Neural cell (in vitro differentiated cells): Measurements from ENCODE around the gene EXO1. TPM values are rescaled to one million over a fixed set of nuclear protein-coding genes. Genes with fewer than 3 reads are reported as not detected.

Experiments used
- H2AFZ ChIP-seq: fragments of 200-600, 300-800 bp; sonication (generic), shearing (Covaris generic); 2 replicates; pipeline ENCODE4 v1.6.0; 2014; ENCODE audit warnings: low read depth, mild to moderate bottlenecking, antibody characterized with exemption, low read length, moderate library complexity
- H3F3A ChIP-seq: fragments of 200-600 bp; shearing (Covaris generic); 2 replicates; pipeline ENCODE4 v1.6.1; 2016; ENCODE audit warnings: mild to moderate bottlenecking, moderate library complexity, mixed read lengths, antibody characterized with exemption, low read length; ENCODE audit not compliant: insufficient read depth, poor library complexity, severe bottlenecking
- H3K27ac ChIP-seq: fragments of 200-600, 300-800 bp; sonication (generic), shearing (Covaris generic); 2 replicates; pipeline ENCODE4 v1.5.1; 2014; ENCODE audit warnings: mild to moderate bottlenecking, low read length, moderate library complexity
- H3K27me3 ChIP-seq: fragments of 300-800, 200-600 bp; sonication (generic), shearing (Covaris generic); 2 replicates; pipeline ENCODE4 v1.6.0; 2014; ENCODE audit warnings: mild to moderate bottlenecking, low read depth, low read length, moderate library complexity; ENCODE audit not compliant: insufficient read depth
- H3K36me3 ChIP-seq: fragments of 300-800, 200-600 bp; sonication (generic), shearing (Covaris generic); 2 replicates; pipeline ENCODE4 v1.5.1; 2014; ENCODE audit warnings: mild to moderate bottlenecking, antibody characterized with exemption, low read length, moderate library complexity; ENCODE audit not compliant: insufficient read depth
- H3K4me2 ChIP-seq: fragments of 300-800, 200-600 bp; sonication (generic), shearing (Covaris generic); 2 replicates; pipeline ENCODE4 v1.6.0; 2014; ENCODE audit warnings: mild to moderate bottlenecking, low read length
- H3K4me3 ChIP-seq: fragments of 300-800, 200-600 bp; sonication (generic), shearing (Covaris generic); 2 replicates; pipeline ENCODE4 v1.5.1; 2014; ENCODE audit warnings: mild to moderate bottlenecking, low read length, moderate library complexity
- H3K79me2 ChIP-seq: fragments of 200-600 bp; shearing (Covaris generic); replicated peaks from 2 replicates; pipeline ENCODE4 v1.6.0; 2014; ENCODE audit warnings: mild to moderate bottlenecking, low read length, moderate library complexity; ENCODE audit not compliant: insufficient read depth
- H3K9ac ChIP-seq: fragments of 300-800, 200-600 bp; sonication (generic), shearing (Covaris generic); 2 replicates; pipeline ENCODE4 v1.6.1; 2016; ENCODE audit warnings: mild to moderate bottlenecking, low read length, mixed read lengths
- H3K9me2 ChIP-seq: fragments of 200-600 bp; shearing (Covaris generic); 2 replicates; pipeline ENCODE4 v1.6.1; 2016; ENCODE audit warnings: mild to moderate bottlenecking, low read length, mixed read lengths; ENCODE audit not compliant: insufficient read depth
- H3K9me3 ChIP-seq: fragments of 200-600, 300-800 bp; sonication (generic), shearing (Covaris generic); 2 replicates; pipeline ENCODE4 v1.6.1; 2016; ENCODE audit warnings: mild to moderate bottlenecking, mixed run types, low read length, moderate library complexity, mixed read lengths
- H4K20me1 ChIP-seq: fragments of 200-600 bp; shearing (Covaris generic); 2 replicates; pipeline ENCODE4 v1.6.1; 2016; ENCODE audit warnings: mild to moderate bottlenecking, mixed run types; ENCODE audit not compliant: insufficient read depth
- CTCF ChIP-seq: fragments of 450-650 bp; IDR thresholded peaks from 2 replicates; pipeline ENCODE4 v1.5.1; 2014; ENCODE audit warnings: antibody characterized with exemption, mild to moderate bottlenecking, moderate library complexity; ENCODE audit not compliant: poor library complexity, severe bottlenecking
- EP300 ChIP-seq: fragments of 450-650 bp; conservative IDR thresholded peaks from 2 replicates; pipeline ENCODE4 v1.6.1; 2014; ENCODE audit warnings: antibody characterized with exemption, mild to moderate bottlenecking, moderate library complexity; ENCODE audit not compliant: poor library complexity, severe bottlenecking
- EZH2 ChIP-seq: fragments of 200-600, 300-800 bp; shearing (Covaris generic), sonication (generic); IDR thresholded peaks from 2 replicates; pipeline ENCODE4 v1.6.1; 2014; ENCODE audit warnings: antibody characterized with exemption, low read length, borderline replicate concordance, mild to moderate bottlenecking; ENCODE audit not compliant: insufficient read depth, poor library complexity, severe bottlenecking
- MXI1 ChIP-seq: fragments of 450-650 bp; conservative IDR thresholded peaks from 2 replicates; pipeline ENCODE4 v1.6.1; 2014; ENCODE audit warnings: antibody characterized with exemption, mild to moderate bottlenecking; ENCODE audit not compliant: poor library complexity, severe bottlenecking
- POLR2AphosphoS5 ChIP-seq: IDR thresholded peaks from 2 replicates; pipeline ENCODE4 v1.6.1; 2012
- RAD21 ChIP-seq: fragments of 450-650 bp; conservative IDR thresholded peaks from 2 replicates; pipeline ENCODE4 v1.6.1; 2014; ENCODE audit warnings: antibody characterized with exemption, mild to moderate bottlenecking, moderate library complexity
- SMC3 ChIP-seq: fragments of 450-650 bp; conservative IDR thresholded peaks from 2 replicates; pipeline ENCODE4 v1.6.1; 2014; ENCODE audit warnings: antibody characterized with exemption, mild to moderate bottlenecking, moderate library complexity; ENCODE audit not compliant: poor library complexity
- TAF1 ChIP-seq: IDR thresholded peaks from 2 replicates; pipeline ENCODE4 v1.6.1; 2012; ENCODE audit warnings: low read depth
- polyA plus RNA-seq: library from polyadenylated mRNA; depleted of rRNA; stranded (reverse); fragments of >200 nt; gene quantifications from 2 replicates; pipeline ENCODE4 v1.2.3, GENCODE V29; 2014
- TF ChIP-seq, protein P1 (sequence below): IDR thresholded peaks from 2 replicates; pipeline ENCODE4 v1.6.1; 2012; ENCODE audit warnings: borderline replicate concordance

EXO1 gene
- polyA plus RNA-seq, 1 donor from 2014 or later: 0.92 TPM

GRCh38 chr1:241847540-241847795 lies 536 bp upstream of the EXO1 start:
- Histone ChIP-seq H3K4me2 (peak overlapping the region; percentile 22), H3K9me3 (no peaks in the 10 kb centered on the region), H3K79me2 (peaks cover 2% of the 10 kb centered on the region), H3F3A (no peaks in the 10 kb centered on the region), H3K27me3 (no peaks in the 10 kb centered on the region), H3K9me2 (no peaks in the 10 kb centered on the region), H3K36me3 (no peaks in the 10 kb centered on the region), H3K9ac (peak overlapping the region; percentile 91), H4K20me1 (no peaks in the 10 kb centered on the region), H2AFZ (peak overlapping the region; percentile 90), H3K27ac (peak overlapping the region; percentile 98), H3K4me3 (peak overlapping the region; percentile 77)
- no peak for TF ChIP-seq CTCF
- TF ChIP-seq EZH2: no peak
- no peak for TF ChIP-seq TAF1
- no peak for TF ChIP-seq POLR2AphosphoS5
- TF ChIP-seq SMC3: no peak
- TF ChIP-seq RAD21: no peak
- TF ChIP-seq MXI1: no peak

DNA sequence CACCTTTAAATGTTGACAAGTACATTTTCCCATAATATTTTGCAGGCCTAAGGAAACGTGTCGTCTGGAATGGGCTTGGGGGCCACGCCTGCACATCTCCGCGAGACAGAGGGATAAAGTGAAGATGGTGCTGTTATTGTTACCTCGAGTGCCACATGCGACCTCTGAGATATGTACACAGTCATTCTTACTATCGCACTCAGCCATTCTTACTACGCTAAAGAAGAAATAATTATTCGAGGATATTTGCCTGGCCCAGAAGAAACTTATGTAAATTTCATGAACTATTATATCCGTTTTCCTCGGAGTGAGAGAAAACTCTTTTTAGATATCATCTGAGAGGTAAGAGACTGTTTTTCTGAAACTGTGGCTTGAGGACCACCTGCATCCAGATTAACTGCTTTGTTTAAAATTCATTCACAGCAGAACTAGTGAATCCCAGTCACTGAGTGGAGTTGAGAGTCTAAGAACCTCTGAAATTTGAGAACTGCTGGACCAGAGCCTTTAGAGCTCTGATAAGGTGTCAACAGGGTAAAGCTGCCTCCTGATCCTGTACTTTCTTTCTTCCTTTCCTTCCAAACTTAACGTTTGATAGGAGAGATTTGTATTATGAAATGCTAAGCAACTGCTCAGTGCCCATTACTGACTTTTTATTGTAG lies 811 bp downstream of the EXO1 start:
- H3K4me3 ChIP-seq: peak overlapping the region; percentile 77
- H3K79me2 ChIP-seq: peaks cover 2% of the 10 kb centered on the region
- H3K9ac ChIP-seq: no peak overlapping the region
- no peak overlapping the region for H3K27ac ChIP-seq
- no peaks in the 10 kb centered on the region for H4K20me1 ChIP-seq
- H3K27me3 ChIP-seq: no peaks in the 10 kb centered on the region
- no peaks in the 10 kb centered on the region for H3K9me3 ChIP-seq
- no peaks in the 10 kb centered on the region for H3K36me3 ChIP-seq
- H3F3A ChIP-seq: no peaks in the 10 kb centered on the region
- no peak overlapping the region for H2AFZ ChIP-seq
- no peak for TF ChIP-seq EZH2
- no peak for TF ChIP-seq RAD21
- TF ChIP-seq SMC3: no peak
- no peak for TF ChIP-seq CTCF
- TF ChIP-seq EP300: no peak
- TF ChIP-seq, protein P1, sequence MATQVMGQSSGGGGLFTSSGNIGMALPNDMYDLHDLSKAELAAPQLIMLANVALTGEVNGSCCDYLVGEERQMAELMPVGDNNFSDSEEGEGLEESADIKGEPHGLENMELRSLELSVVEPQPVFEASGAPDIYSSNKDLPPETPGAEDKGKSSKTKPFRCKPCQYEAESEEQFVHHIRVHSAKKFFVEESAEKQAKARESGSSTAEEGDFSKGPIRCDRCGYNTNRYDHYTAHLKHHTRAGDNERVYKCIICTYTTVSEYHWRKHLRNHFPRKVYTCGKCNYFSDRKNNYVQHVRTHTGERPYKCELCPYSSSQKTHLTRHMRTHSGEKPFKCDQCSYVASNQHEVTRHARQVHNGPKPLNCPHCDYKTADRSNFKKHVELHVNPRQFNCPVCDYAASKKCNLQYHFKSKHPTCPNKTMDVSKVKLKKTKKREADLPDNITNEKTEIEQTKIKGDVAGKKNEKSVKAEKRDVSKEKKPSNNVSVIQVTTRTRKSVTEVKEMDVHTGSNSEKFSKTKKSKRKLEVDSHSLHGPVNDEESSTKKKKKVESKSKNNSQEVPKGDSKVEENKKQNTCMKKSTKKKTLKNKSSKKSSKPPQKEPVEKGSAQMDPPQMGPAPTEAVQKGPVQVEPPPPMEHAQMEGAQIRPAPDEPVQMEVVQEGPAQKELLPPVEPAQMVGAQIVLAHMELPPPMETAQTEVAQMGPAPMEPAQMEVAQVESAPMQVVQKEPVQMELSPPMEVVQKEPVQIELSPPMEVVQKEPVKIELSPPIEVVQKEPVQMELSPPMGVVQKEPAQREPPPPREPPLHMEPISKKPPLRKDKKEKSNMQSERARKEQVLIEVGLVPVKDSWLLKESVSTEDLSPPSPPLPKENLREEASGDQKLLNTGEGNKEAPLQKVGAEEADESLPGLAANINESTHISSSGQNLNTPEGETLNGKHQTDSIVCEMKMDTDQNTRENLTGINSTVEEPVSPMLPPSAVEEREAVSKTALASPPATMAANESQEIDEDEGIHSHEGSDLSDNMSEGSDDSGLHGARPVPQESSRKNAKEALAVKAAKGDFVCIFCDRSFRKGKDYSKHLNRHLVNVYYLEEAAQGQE: no peak
- no peak for TF ChIP-seq TAF1
- TF ChIP-seq MXI1: no peak
- TF ChIP-seq POLR2AphosphoS5: no peak
- peak overlapping the region; percentile 97 for H3K4me2 ChIP-seq
- H3K9me2 ChIP-seq: no peaks in the 10 kb centered on the region
